H9 (cell line): Measurements from ENCODE around the gene C1orf122. TPM values are rescaled to one million over a fixed set of nuclear protein-coding genes. Genes with fewer than 3 reads are reported as not detected.

ENCODE experiments used
- DNase-seq: peaks from one replicate; pipeline ENCODE4 v3.0.0-alpha.2; 2017
- H2AFZ ChIP-seq: one replicate; pipeline ENCODE4 v1.6.1; 2013; ENCODE audit warnings: mild to moderate bottlenecking, low read length, control low read depth, moderate library complexity
- H2AK5ac ChIP-seq: 2 replicates; pipeline ENCODE4 v1.6.1; 2013; ENCODE audit warnings: low read length, control low read depth, mixed read lengths; ENCODE audit not compliant: insufficient read length
- H2BK120ac ChIP-seq: one replicate; pipeline ENCODE4 v1.6.1; 2013; ENCODE audit warnings: low read depth, mild to moderate bottlenecking, low read length, control low read depth, inconsistent platforms; ENCODE audit not compliant: poor library complexity, severe bottlenecking
- H2BK12ac ChIP-seq: 2 replicates; pipeline ENCODE4 v1.6.1; 2013; ENCODE audit warnings: low read length, control low read depth, mixed read lengths, low read depth; ENCODE audit not compliant: insufficient read length
- H2BK15ac ChIP-seq: 2 replicates; pipeline ENCODE4 v1.6.1; 2013; ENCODE audit warnings: low read depth, low read length, control low read depth
- H2BK20ac ChIP-seq: one replicate; pipeline ENCODE4 v1.6.1; 2013; ENCODE audit warnings: low read depth, mild to moderate bottlenecking, low read length, control low read depth, inconsistent platforms; ENCODE audit not compliant: poor library complexity, severe bottlenecking
- H2BK5ac ChIP-seq: 2 replicates; pipeline ENCODE4 v1.6.1; 2013; ENCODE audit warnings: low read length, control low read depth, mixed read lengths; ENCODE audit not compliant: insufficient read length
- H3K14ac ChIP-seq: 2 replicates; pipeline ENCODE4 v1.6.1; 2013; ENCODE audit warnings: low read length, control low read depth; ENCODE audit not compliant: insufficient read depth
- H3K18ac ChIP-seq: 2 replicates; pipeline ENCODE4 v1.6.1; 2013; ENCODE audit warnings: low read depth, mild to moderate bottlenecking, mixed read lengths, low read length, control low read depth; ENCODE audit not compliant: insufficient read length
- H3K23ac ChIP-seq: 2 replicates; pipeline ENCODE4 v1.6.1; 2013; ENCODE audit warnings: low read length, control low read depth, mixed read lengths, low read depth; ENCODE audit not compliant: insufficient read length
- H3K23me2 ChIP-seq: 2 replicates; pipeline ENCODE4 v1.6.1; 2013; ENCODE audit warnings: low read depth, mild to moderate bottlenecking, mixed read lengths, low read length, control low read depth; ENCODE audit not compliant: insufficient read length, poor library complexity, severe bottlenecking
- H3K27ac ChIP-seq: 2 replicates; pipeline ENCODE4 v1.5.1; 2013; ENCODE audit warnings: low read length, control low read depth, mixed read lengths, low read depth; ENCODE audit not compliant: insufficient read length
- H3K27me3 ChIP-seq: 2 replicates; pipeline ENCODE4 v1.6.1; 2013; ENCODE audit warnings: low read length, control low read depth, inconsistent platforms; ENCODE audit not compliant: insufficient read depth
- H3K4ac ChIP-seq: 2 replicates; pipeline ENCODE4 v1.6.1; 2013; ENCODE audit warnings: low read depth, mild to moderate bottlenecking, control low read depth, inconsistent platforms, low read length, moderate library complexity
- H3K4me1 ChIP-seq: 2 replicates; pipeline ENCODE4 v1.6.1; 2013; ENCODE audit warnings: low read length, control low read depth, inconsistent platforms; ENCODE audit not compliant: insufficient read depth
- H3K4me2 ChIP-seq: 2 replicates; pipeline ENCODE4 v1.6.1; 2013; ENCODE audit warnings: low read length, control low read depth, mixed read lengths; ENCODE audit not compliant: insufficient read length, insufficient read depth
- H3K56ac ChIP-seq: 2 replicates; pipeline ENCODE4 v1.6.1; 2013; ENCODE audit warnings: low read depth, mild to moderate bottlenecking, mixed read lengths, low read length, control low read depth; ENCODE audit not compliant: insufficient read length
- H3K79me1 ChIP-seq: 2 replicates; pipeline ENCODE4 v1.6.1; 2013; ENCODE audit warnings: low read depth, mild to moderate bottlenecking, moderate library complexity, low read length, control low read depth, inconsistent platforms; ENCODE audit not compliant: insufficient read depth, poor library complexity, severe bottlenecking
- H3K79me2 ChIP-seq: 2 replicates; pipeline ENCODE4 v1.6.1; 2013; ENCODE audit warnings: low read length, control low read depth, inconsistent platforms; ENCODE audit not compliant: insufficient read depth
- H3K9ac ChIP-seq: 2 replicates; pipeline ENCODE4 v1.6.1; 2013; ENCODE audit warnings: low read length, control low read depth, mixed read lengths; ENCODE audit not compliant: insufficient read length; ENCODE audit errors: extremely low read depth
- H3K9me3 ChIP-seq: one replicate; pipeline ENCODE4 v1.6.1; 2013; ENCODE audit warnings: low read depth, low read length, inconsistent platforms; ENCODE audit not compliant: control insufficient read depth
- H3T11ph ChIP-seq: one replicate; pipeline ENCODE4 v1.6.1; 2013; ENCODE audit warnings: mild to moderate bottlenecking, low read length, control low read depth, inconsistent platforms
- H4K20me1 ChIP-seq: one replicate; pipeline ENCODE4 v1.6.1; 2013; ENCODE audit not compliant: control insufficient read depth, insufficient read length, insufficient read depth
- H4K5ac ChIP-seq: 2 replicates; pipeline ENCODE4 v1.6.1; 2013; ENCODE audit warnings: low read depth, mild to moderate bottlenecking, mixed read lengths, low read length, control low read depth; ENCODE audit not compliant: insufficient read length
- H4K8ac ChIP-seq: replicated peaks from 2 replicates; pipeline ENCODE4 v1.6.1; 2013; ENCODE audit warnings: low read length, control low read depth, mixed read lengths, low read depth; ENCODE audit not compliant: insufficient read length
- H4K91ac ChIP-seq: 2 replicates; pipeline ENCODE4 v1.6.1; 2013; ENCODE audit warnings: low read depth, mild to moderate bottlenecking, moderate library complexity, mixed read lengths, low read length, control low read depth; ENCODE audit not compliant: insufficient read length
- H3K27ac Mint-ChIP-seq, 3 experiments: 2 replicates in 2 of 3; 3 replicates in 1 of 3; pipeline ENCODE4 v1.8.0; 2020 to 2021; ENCODE audit warnings: mixed read lengths in 3 of 3, mild to moderate bottlenecking in 1 of 3, moderate library complexity in 1 of 3
- H3K27me3 Mint-ChIP-seq: 2 replicates; pipeline ENCODE4 v1.8.0; 2021; ENCODE audit warnings: low read depth, mild to moderate bottlenecking, moderate library complexity, mixed read lengths
- H3K36me3 Mint-ChIP-seq, 3 experiments: 2 replicates in 2 of 3; 3 replicates in 1 of 3; pipeline ENCODE4 v1.8.0; 2020 to 2021; ENCODE audit warnings: low read depth in 3 of 3, mixed read lengths in 3 of 3; ENCODE audit not compliant: insufficient read depth in 1 of 3
- H3K4me1 Mint-ChIP-seq, 2 experiments: 2 replicates each; pipeline ENCODE4 v1.8.0; 2020; ENCODE audit warnings: mixed read lengths in 2 of 2
- H3K4me3 Mint-ChIP-seq, 2 experiments: 2 replicates in 1 of 2; 3 replicates in 1 of 2; pipeline ENCODE4 v1.8.0; 2020 to 2021; ENCODE audit warnings: mild to moderate bottlenecking in 2 of 2, mixed read lengths in 2 of 2, moderate library complexity in 1 of 2
- H3K9me3 Mint-ChIP-seq, 2 experiments: 2 replicates in 1 of 2; 3 replicates in 1 of 2; pipeline ENCODE4 v1.8.0; 2020; ENCODE audit warnings: mild to moderate bottlenecking in 2 of 2, mixed read lengths in 2 of 2, moderate library complexity in 1 of 2
- WGBS: extraction: QIAGEN DNeasy Blood & Tissue Kit; methylation state at CpG from one replicate; pipeline ENCODE4 v1.1.7; 2013; ENCODE audit warnings: missing lambda C conversion rate, low lambda C conversion rate, mixed read lengths; ENCODE audit not compliant: insufficient read length; ENCODE audit errors: extremely low coverage; 5-methylcytosine and 5-hydroxymethylcytosine counted together
- total RNA-seq: library from RNA; stranded (reverse); gene quantifications from 2 replicates; pipeline ENCODE4 v1.2.1, GENCODE V29; 2021
- TF ChIP-seq, protein P1 (sequence below): fragments of 200-600 bp; sonication (generic); conservative IDR thresholded peaks from 3 replicates; pipeline ENCODE4 v1.8.0; 2021; ENCODE audit warnings: antibody characterized with exemption, mild to moderate bottlenecking

C1orf122 gene
- total RNA-seq, 1 experiment from 2014 or later = 59.3 TPM

DNA sequence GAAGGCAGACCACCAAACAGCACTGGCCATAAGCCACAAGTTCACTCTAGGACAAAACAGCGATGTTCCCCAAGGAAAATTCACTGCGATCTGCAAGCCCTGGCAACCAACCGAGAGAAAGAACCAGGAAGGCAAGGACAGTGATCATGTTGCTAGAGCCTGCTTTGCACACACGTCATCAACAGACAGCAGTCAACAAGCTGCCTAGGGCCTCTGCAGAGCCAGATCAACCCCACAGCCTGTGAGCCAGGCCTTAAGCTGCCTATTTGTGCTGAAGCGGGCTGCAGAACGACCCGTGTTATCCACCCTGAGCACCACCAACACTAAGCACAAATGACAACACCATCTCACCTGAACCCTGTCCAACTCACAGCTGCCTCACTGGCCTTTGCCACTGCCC lies 6.7 kb downstream of the C1orf122 start:
- no peaks in the 10 kb centered on the region for H4K20me1 ChIP-seq
- no peak overlapping the region for H3K4me3 Mint-ChIP-seq
- H4K91ac ChIP-seq = no peak overlapping the region
- H3K4ac ChIP-seq = no peak overlapping the region
- no peak overlapping the region for H3T11ph ChIP-seq
- no peaks in the 10 kb centered on the region for H3K27me3 Mint-ChIP-seq
- TF ChIP-seq, protein P1, sequence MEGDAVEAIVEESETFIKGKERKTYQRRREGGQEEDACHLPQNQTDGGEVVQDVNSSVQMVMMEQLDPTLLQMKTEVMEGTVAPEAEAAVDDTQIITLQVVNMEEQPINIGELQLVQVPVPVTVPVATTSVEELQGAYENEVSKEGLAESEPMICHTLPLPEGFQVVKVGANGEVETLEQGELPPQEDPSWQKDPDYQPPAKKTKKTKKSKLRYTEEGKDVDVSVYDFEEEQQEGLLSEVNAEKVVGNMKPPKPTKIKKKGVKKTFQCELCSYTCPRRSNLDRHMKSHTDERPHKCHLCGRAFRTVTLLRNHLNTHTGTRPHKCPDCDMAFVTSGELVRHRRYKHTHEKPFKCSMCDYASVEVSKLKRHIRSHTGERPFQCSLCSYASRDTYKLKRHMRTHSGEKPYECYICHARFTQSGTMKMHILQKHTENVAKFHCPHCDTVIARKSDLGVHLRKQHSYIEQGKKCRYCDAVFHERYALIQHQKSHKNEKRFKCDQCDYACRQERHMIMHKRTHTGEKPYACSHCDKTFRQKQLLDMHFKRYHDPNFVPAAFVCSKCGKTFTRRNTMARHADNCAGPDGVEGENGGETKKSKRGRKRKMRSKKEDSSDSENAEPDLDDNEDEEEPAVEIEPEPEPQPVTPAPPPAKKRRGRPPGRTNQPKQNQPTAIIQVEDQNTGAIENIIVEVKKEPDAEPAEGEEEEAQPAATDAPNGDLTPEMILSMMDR = no peak
- peaks cover 3 to 13% of the 10 kb centered on the region in 2 experiments; a peak in 3 of 4 replicates for H3K4me1 Mint-ChIP-seq
- H3K9ac ChIP-seq = no peak overlapping the region
- H2BK15ac ChIP-seq = no peak overlapping the region
- H3K23ac ChIP-seq = no peak overlapping the region
- H3K4me2 ChIP-seq = no peak overlapping the region
- H3K36me3 Mint-ChIP-seq = peaks cover 6 to 47% (median 26%) of the 10 kb centered on the region in 3 experiments; a peak in 6 of 7 replicates
- no peak overlapping the region for H4K5ac ChIP-seq
- no peaks in the 10 kb centered on the region for H3K23me2 ChIP-seq
- no peak overlapping the region for H3K56ac ChIP-seq
- H3K27ac Mint-ChIP-seq = peak overlapping the region in 2 of 3 experiments; percentile 15 to 61; a peak in 2 of 7 replicates
- H3K27me3 ChIP-seq = no peaks in the 10 kb centered on the region
- no peak overlapping the region for H2BK120ac ChIP-seq
- no peak overlapping the region for H2AK5ac ChIP-seq
- no peak for DNase-seq
- H3K14ac ChIP-seq = no peak overlapping the region
- H3K27ac ChIP-seq = no peak overlapping the region
- H3K18ac ChIP-seq = no peak overlapping the region
- no peaks in the 10 kb centered on the region for H3K79me2 ChIP-seq
- H4K8ac ChIP-seq = no peak overlapping the region
- H3K9me3 ChIP-seq = no peaks in the 10 kb centered on the region
- no peak overlapping the region for H2BK12ac ChIP-seq
- H3K4me1 ChIP-seq = no peaks in the 10 kb centered on the region
- no peak overlapping the region for H2BK5ac ChIP-seq
- H2BK20ac ChIP-seq = no peak overlapping the region
- H2AFZ ChIP-seq = no peak overlapping the region
- H3K79me1 ChIP-seq = no peaks in the 10 kb centered on the region
- no CpG with 5 or more reads among the region's 7 CpGs for WGBS
- no peaks in the 10 kb centered on the region for H3K9me3 Mint-ChIP-seq
